Peyer's patch (tissue), 4 donors: ENCODE measurements around the gene EFNA5. TPM values are rescaled to one million over a fixed set of nuclear protein-coding genes. Genes with fewer than 3 reads are reported as not detected.

Experiments used
- DNase-seq, 3 donors: peaks; one replicate each; pipeline ENCODE4 v3.0.0-alpha.2; 2017 to 2019
- H3K27ac ChIP-seq, 4 donors: fragments of 200-600 bp; sonication (generic); one replicate each; pipeline ENCODE4 v1.5.1; 2016 to 2019
- H3K27me3 ChIP-seq, 2 donors: fragments of 200-600 bp; sonication (generic); one replicate each; pipeline ENCODE4 v1.5.1; 2019
- H3K36me3 ChIP-seq, 3 donors: fragments of 200-600 bp; sonication (generic); one replicate each; pipeline ENCODE4 v1.5.1; 2016 to 2019
- H3K4me1 ChIP-seq, 4 donors: fragments of 200-600 bp; sonication (generic); one replicate each; pipeline ENCODE4 v1.5.1; 2016 to 2019
- H3K4me3 ChIP-seq, 4 donors: fragments of 200-600 bp; sonication (generic); 1 replicate in 3 of 4; 2 replicates in 1 of 4; pipeline ENCODE4 v1.5.1; 2016 to 2019; ENCODE audit warnings: mild to moderate bottlenecking in 1 of 4
- H3K9me3 ChIP-seq, 4 donors: fragments of 200-600 bp; sonication (generic); one replicate each; pipeline ENCODE4 v1.5.1; 2016 to 2019; ENCODE audit warnings: mild to moderate bottlenecking in 1 of 4
- CTCF ChIP-seq, 6 experiments: fragments of 450-650 bp in 4 of 6; fragments of 200-600 bp in 2 of 6; sonication (generic) in 1 of 6; IDR thresholded peaks; one replicate each; pipeline ENCODE4 v1.5.1; 2017 to 2019; ENCODE audit warnings: antibody characterized with exemption in 6 of 6, mild to moderate bottlenecking in 3 of 6, moderate library complexity in 1 of 6
- POLR2A ChIP-seq, 2 donors: fragments of 450-650 bp; IDR thresholded peaks; one replicate each; pipeline ENCODE4 v1.5.1; 2017; ENCODE audit warnings: antibody characterized with exemption in 2 of 2, mild to moderate bottlenecking in 2 of 2, moderate library complexity in 2 of 2
- total RNA-seq, 4 donors: library from RNA; depleted of rRNA; stranded (reverse); fragments of >200 nt; gene quantifications; one replicate each; pipeline ENCODE4 v1.1.0, GENCODE V29; 2016

The EFNA5 gene
- total RNA-seq, 4 donors from 2014 or later: 1.1 to 27.5 (median 1.1) TPM; not detected in 1

- Histone ChIP-seq H3K27ac (no peak overlapping the region), H3K36me3 (no peaks in the 10 kb centered on the region), H3K9me3 (no peaks in the 10 kb centered on the region), H3K4me1 (no peaks in the 10 kb centered on the region), H3K27me3 (no peaks in the 10 kb centered on the region), H3K4me3 (no peak overlapping the region)
- DNase-seq: no peak
- TF ChIP-seq CTCF (IDR thresholded peaks at IDR 0.05) (no peak), POLR2A (IDR thresholded peaks at IDR 0.05) (no peak)
Measured at GRCh38 chr5:107461770-107462169, 209.0 kb downstream of the EFNA5 start.

DNA sequence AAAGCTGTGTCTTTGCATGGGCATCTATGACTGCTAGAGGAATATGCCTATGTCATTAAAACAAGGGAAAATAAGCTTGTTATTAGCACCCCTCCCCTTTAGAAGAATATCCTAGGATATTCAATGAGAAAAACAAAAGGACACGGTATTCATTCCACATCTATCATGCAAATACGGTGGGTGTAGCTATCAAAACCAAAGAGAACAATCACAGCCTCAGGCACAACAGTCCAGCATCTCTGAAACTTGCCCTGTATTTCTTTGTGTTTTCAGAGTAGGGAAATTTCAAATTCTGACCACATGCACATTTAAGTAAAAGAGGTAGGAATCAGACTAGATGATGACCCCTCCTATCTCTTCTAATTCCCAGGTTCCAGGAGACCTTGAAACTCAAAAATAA lies 209.9 kb downstream of the EFNA5 start:
- Histone ChIP-seq H3K36me3 (no peaks in the 10 kb centered on the region), H3K27ac (no peak overlapping the region), H3K27me3 (no peaks in the 10 kb centered on the region), H3K9me3 (no peaks in the 10 kb centered on the region), H3K4me1 (no peaks in the 10 kb centered on the region), H3K4me3 (no peak overlapping the region)
- no peak for DNase-seq
- TF ChIP-seq CTCF (IDR thresholded peaks at IDR 0.05) (no peak), POLR2A (IDR thresholded peaks at IDR 0.05) (no peak)

- TF ChIP-seq CTCF (IDR thresholded peaks at IDR 0.05): no peak
- TF ChIP-seq POLR2A (IDR thresholded peaks at IDR 0.05): no peak
Measured at GRCh38 chr5:107459605-107460004, 211.1 kb downstream of the EFNA5 start.

DNA sequence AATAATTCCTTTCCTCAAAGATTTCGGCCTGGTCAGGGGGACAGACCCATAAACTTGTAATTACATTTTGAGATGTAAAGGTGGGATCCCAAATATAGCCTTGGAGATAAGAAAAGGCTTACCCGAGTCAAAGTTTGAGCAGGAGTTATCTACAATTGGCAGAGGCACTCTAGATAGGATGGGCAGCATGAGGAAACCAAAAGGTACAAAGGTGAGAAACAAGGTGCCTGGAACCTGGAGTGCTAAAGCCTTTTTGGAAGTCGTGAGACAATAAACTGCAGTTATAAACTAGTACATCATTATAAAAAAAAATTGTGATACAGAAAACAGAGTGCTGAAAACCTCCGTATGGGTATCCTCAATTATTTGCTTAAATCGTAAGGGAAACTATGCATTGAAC lies 212.4 kb downstream of the EFNA5 start:
- no peak overlapping the region for H3K4me3 ChIP-seq
- H3K9me3 ChIP-seq: no peaks in the 10 kb centered on the region
- H3K27ac ChIP-seq: no peak overlapping the region
- no peaks in the 10 kb centered on the region for H3K36me3 ChIP-seq
- no peak for TF ChIP-seq POLR2A (IDR thresholded peaks at IDR 0.05)
- no peak for TF ChIP-seq CTCF (IDR thresholded peaks at IDR 0.05)
- no peaks in the 10 kb centered on the region for H3K4me1 ChIP-seq
- no peaks in the 10 kb centered on the region for H3K27me3 ChIP-seq
- DNase-seq: no peak

More at GRCh38 chr5:107459605-107460004, 211.1 kb downstream of the EFNA5 start:
- no peak overlapping the region for H3K27ac ChIP-seq
- H3K36me3 ChIP-seq: no peaks in the 10 kb centered on the region
- H3K27me3 ChIP-seq: no peaks in the 10 kb centered on the region
- DNase-seq: no peak
- no peaks in the 10 kb centered on the region for H3K4me1 ChIP-seq
- no peaks in the 10 kb centered on the region for H3K9me3 ChIP-seq
- H3K4me3 ChIP-seq: no peak overlapping the region

DNA sequence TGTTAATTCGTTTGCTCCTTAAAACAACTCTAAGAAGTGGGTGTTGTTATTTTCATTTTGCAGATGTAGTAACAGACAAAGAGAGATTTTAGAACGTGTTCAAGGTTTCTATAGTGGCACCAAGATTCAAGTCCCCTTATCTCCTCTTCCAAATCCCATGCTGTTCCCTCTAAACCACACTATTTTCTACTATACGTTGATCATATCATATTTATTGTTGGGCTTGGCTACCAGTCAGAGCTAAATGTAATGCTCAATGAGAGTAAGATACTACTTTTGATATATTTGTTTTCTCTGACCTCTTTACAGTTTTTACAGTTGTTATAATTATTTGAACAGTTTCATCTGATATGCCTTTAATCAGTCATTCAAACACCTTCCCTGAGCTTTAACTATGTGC lies 212.9 kb downstream of the EFNA5 start:
- TF ChIP-seq POLR2A (IDR thresholded peaks at IDR 0.05) (no peak), CTCF (IDR thresholded peaks at IDR 0.05) (no peak)
- no peaks in the 10 kb centered on the region for H3K9me3 ChIP-seq
- H3K4me3 ChIP-seq: no peak overlapping the region
- H3K4me1 ChIP-seq: no peaks in the 10 kb centered on the region
- no peaks in the 10 kb centered on the region for H3K27me3 ChIP-seq
- H3K27ac ChIP-seq: no peak overlapping the region
- H3K36me3 ChIP-seq: no peaks in the 10 kb centered on the region
- DNase-seq: no peak

GRCh38 chr5:107457138-107457537 lies 213.6 kb downstream of the EFNA5 start:
- Histone ChIP-seq H3K27ac (no peak overlapping the region), H3K27me3 (no peaks in the 10 kb centered on the region), H3K9me3 (no peaks in the 10 kb centered on the region), H3K36me3 (no peaks in the 10 kb centered on the region), H3K4me3 (no peak overlapping the region), H3K4me1 (no peaks in the 10 kb centered on the region)
- DNase-seq: no peak
- TF ChIP-seq CTCF (IDR thresholded peaks at IDR 0.05): no peak
- TF ChIP-seq POLR2A (IDR thresholded peaks at IDR 0.05): no peak
